GM18909 (cell line): Measurements from ENCODE around the gene RMND5B.

Experiments
- ATAC-seq: cut with Tn5 transposase; IDR thresholded peaks from one replicate; pipeline ENCODE4 v1.9.1; 2021; ENCODE audit warnings: mild to moderate bottlenecking; ENCODE audit not compliant: unreplicated experiment, poor library complexity

RMND5B gene

DNA sequence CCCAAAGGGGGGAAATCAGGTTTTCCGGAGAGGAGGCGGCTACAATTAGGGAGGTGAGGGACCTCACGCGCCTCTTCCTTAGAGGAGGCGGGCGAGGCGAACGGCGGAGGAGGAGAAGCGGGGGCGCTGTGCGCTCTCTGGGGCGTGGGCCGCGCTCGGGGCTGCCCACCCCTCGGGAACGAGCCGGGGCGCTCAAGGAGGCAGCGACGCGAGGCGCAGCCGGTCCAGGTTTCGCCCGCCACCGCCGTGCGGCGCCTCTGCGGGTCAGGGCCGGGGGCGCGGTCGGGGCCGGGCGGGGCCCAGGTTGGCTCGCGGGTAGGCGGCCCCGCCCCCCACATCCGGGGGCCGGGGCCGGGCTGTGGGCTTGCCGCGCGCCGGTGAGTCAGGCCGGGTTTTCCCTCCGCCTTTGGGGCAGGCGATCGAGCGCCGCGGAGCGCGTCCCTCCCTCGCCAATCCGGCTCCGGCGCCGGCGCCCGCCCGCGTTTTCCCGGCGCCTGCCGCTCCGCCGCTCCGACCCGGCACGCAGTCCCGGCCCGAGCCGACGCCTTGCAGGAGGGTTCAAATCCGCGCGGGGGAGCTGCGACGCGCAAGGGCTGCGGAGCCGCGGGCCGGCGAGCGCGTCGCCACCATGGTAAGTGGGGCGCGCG lies 17.6 kb upstream of the RMND5B start, which contains the start of gene N4BP3:
Gene N4BP3, plus strand, starts transcription at position 392 of the 647 bp plus-strand sequence. CDS start 6,052 bp downstream, outside the sequence.
- ATAC-seq: peak; percentile 60

DNA sequence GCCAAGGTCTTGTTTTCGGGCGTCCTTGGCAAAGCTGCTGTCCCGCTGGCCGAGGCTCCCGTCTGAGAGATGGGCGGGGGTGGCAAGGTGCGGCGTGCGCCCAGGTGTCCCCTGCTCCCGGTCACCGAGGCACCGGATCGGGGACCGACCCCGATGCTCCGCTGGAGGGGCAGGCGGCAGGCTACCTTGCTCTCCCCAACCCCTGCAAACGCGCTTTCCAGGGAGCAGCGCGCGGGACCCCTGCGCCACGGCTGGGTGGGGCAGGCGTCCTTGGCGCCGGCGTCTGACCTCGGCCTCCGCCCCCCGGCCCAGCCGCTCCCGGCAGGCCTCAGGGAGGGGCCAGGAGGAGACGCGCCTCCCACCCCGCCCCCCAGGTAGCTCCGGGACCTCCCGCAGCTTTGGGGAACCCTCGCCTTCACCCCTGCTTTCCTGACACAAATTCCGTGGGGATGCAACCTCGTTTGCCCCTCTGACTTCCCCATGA lies 16.9 kb upstream of the RMND5B start:
- ATAC-seq: no peak

DNA sequence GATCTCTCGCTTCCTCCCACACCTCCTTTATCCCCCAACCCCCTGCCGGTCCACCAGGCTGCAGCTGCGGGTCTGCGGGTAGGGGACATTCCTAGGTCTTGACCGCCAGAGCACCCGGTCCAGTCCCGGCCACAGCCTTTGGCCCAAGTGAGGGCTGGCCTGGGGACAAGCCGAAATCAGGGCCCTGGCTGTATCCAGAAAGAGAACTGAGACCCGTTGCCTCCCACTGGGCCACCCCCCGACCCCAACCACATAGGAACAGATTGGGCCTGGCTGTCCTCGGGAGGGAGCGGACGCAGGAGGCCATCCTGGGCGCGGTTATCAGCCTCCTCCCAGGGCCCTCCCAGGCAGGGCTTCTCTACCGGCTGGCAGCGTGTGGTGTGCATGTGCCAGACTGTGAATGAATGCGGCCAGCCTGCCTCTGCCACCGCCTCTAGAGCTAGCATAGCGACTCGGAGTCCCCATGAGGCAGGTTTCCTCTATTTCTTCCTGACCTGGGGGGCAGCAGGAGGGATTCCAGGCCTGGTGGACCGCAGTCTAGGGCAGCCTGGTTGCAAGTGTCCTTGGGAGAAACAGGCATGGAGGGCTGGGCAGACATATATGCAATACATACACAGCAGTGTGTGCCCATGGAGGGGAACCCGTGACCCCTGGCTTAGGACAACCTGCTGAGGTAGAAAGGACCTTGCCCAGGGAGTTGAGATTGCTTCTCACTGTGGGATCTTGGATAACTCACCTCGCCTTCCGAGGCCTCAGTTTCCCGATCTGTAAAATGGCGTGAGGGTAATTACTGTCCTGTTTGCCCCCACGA lies 16.3 kb upstream of the RMND5B start:
- no peak for ATAC-seq

DNA sequence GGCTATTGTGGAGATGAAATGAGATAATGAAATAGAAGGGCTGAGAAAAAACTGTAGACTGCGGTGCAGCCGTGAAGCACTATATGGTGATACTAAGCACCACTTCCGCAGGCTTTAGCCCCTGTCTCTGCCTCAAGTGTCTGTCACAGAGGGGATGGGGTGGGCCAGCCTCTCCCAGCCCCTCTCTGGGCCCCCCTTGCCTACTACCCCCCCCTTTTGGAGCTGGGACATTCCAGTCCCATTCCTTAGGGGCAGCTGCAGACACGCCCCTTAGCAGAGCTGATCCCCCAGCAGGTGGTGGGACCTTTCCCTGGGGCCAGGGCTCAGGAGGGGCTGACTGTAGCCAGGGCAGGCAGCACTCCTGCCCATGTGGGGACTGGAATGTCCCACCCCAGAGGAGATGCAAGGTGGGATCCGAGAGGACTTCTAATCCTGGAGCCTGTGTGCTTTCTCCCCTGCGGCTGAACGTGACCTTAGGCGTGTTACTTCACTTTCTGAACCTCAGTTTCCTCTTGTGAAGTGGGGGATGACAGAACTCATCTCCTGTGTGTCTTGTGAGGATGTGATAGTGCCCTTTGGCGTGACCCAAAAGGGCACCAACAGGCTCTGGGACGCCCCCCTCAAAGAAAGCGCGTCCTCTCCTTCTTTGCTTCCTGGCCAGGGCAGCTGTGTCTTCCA lies 15.5 kb upstream of the RMND5B start:
- no peak for ATAC-seq

DNA sequence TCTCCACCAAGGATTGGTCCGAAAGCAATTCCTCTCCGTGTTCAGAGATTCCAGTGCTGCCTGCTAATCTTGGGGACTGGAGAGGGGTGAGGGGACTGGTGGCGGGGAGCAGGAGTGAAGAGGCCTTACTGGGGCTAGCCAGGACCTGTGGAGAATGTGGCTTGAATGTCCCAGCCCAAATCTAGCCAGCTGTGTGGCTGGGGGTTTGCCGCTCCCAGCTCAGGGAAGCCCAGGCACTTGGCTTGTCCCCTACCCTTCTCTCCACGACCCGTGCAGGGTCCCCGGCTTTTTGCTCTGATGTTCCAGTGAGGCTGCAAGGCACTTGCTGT lies 15.0 kb upstream of the RMND5B start:
- ATAC-seq: no peak

DNA sequence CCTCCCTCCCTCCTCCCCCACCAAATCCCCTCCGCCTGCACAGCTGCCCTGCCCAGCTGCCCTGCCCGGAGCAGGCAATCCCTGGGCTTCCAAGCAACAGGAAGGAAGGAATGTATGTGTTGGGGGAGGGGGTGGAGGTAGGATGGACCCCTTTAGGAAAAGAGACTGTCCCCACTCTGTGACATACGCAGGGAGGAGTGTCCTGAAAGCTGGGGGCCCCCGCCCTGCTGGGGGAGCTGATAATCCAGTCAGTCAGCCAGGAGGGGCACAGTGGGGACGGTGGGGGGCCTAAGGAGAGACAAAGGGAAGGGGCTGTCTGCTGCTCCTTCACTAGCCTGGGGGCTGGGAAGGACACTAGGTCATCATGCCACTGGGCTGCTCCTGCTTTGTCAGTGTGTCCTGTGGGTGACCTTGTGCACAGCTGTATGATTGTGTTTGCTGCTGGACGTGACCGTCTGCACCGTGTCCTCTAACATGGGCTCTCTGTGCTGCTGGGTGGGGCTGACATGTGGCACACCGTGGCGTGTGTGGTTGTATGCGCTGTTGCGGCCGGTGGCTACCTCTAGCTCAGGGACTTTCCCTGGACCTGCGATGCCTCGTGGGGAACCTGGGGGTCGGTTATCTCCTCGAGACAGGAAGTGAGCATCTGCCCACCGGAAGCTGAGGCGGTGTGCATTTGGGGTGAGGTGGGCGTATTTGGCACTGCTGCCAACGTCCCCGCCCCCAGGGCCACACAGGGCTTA lies 14.5 kb upstream of the RMND5B start:
- ATAC-seq: peak; percentile 40

DNA sequence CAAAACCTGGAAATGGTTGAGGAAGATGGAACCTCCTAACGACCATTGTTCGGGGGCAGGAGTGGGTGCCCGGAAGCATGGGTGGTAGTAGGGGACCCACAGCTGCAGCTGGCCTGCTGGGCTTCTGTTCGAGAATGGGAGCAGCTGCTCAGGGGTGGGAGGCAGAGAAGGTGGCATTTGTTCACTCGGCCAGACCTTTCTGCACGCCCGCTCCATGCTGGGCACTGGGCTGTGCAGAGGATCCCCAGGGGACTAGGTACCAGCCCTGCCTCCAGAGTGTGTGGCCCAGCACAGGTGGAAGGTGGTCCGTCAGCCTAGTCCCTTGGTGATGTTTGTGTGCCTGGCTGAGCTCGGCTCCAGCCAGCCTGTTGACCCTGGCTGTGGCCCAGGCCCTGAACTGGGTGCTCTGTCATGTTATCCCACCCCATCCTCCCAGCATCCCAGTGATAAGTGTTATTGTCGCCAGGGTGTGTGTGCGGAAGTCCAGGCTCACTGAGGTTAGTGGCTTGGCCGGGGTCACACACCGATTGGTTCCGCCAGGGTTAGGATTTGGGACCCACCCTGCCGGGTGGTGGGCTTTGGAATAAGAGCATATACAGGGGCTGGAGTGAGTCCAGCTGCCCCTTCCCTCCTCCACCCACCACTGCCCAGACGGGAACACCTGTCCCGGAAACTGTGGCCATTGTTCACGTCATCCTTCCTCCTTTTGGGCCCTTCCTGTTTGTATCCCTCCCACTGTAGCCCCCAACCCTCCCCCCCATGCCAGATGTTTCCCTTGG lies 12.7 kb upstream of the RMND5B start:
- no peak for ATAC-seq

DNA sequence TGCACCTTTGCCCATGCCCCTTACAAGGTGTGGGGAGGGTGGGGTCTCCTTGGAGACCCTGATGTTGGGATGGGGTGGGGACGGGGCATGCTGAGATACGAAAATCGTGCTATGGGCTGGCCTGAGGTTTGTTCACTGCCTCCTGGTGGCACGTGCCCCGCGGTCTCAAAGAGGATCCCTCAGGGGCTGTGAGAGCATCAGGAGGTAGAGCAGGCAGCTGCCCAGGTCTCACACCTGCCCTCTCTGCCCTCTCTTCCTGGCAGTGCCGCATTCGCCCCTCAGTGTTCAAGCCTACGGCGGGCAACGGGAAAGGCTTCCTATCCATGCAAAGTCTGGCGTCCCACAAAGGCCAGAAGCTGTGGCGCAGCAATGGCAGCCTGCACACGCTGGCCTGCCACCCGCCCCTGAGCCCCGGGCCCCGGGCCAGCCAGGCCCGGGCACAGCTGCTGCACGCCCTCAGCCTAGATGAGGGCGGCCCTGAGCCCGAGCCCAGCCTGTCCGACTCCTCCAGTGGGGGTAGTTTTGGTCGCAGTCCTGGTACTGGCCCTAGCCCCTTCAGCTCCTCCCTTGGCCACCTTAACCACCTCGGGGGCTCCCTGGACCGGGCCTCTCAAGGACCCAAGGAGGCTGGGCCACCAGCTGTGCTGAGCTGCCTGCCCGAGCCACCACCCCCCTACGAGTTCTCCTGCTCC lies 10.8 kb upstream of the RMND5B start:
- no peak for ATAC-seq

DNA sequence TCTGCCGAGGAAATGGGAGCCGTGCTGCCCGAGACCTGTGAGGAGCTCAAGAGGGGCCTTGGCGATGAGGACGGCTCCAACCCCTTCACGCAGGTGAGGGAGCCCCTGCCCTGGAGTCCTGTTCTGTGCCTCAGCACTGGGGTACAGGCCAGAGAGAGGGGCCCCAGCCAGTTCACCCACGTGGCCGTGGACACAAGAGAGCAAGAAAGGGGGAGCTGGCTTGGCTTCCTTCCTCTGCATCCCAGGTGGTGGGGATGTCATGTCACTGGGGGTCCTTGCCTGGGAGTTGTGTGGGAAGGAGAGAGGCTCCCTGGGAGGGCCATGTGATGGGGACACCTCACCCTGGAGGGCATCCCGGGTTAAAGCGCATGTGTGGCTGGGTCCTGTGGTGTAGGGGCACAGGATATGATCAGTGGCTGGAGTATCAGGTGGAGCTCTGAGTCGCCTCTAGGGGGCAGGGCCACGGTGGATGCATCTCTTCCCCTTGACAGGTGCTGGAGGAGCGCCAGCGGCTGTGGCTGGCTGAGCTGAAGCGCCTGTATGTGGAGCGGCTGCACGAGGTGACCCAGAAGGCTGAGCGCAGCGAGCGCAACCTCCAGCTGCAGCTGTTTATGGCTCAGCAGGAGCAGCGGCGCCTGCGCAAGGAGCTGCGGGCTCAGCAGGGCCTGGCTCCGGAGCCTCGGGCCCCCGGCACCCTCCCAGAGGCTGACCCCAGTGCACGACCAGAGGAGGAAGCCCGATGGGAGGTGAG lies 10.0 kb upstream of the RMND5B start:
- peak; percentile 78 for ATAC-seq

DNA sequence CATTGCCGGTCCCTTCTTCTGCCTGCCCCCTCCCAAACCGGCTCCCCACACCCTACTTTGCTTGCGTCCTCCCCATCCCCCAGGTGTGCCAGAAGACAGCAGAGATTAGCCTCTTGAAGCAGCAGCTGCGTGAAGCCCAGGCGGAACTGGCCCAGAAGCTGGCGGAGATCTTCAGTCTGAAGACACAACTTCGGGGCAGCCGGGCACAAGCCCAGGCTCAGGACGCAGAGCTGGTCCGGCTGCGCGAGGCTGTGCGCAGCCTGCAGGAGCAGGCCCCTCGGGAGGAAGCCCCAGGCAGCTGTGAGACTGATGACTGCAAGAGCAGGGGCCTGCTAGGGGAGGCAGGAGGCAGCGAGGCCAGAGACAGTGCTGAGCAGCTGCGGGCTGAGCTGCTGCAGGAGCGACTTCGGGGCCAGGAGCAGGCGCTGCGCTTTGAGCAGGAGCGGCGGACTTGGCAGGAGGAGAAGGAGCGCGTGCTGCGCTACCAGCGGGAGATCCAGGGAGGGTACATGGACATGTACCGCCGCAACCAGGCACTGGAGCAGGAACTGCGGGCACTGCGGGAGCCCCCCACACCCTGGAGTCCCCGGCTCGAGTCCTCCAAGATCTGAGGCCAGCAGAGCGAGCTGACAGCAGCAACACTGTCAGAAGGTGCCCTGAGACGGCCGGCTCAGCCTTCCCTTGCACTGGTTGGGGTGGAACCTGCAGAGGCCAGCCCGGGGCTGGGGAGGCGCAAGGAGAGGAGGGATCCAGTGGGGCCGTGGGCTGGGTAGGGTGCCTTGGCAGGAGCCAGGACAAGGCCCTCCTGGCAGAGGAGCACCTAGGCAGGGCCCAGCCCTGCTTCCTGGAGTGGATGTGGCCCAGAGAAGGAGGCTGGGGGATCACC lies 9.2 kb upstream of the RMND5B start:
- ATAC-seq: no peak

DNA sequence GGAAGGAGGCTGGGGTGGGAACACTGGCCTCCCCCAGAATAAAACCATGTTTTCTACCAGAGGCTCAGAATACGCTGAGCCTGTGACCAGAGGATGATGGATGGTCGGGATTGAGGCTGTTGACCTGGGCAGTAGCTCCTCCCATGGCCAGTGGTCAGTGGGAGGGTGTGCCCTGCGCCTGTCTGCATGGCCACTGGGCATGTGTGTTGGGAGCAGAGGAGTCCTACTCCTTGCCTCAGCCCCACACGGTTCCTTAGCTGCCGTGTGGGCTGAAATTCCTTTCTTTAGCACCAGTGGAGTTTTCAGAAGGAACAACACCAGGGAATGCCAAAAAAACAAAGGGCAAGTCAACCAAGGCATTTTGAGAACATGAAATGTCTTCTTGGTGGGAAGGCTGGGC lies 8.5 kb upstream of the RMND5B start:
- no peak for ATAC-seq

DNA sequence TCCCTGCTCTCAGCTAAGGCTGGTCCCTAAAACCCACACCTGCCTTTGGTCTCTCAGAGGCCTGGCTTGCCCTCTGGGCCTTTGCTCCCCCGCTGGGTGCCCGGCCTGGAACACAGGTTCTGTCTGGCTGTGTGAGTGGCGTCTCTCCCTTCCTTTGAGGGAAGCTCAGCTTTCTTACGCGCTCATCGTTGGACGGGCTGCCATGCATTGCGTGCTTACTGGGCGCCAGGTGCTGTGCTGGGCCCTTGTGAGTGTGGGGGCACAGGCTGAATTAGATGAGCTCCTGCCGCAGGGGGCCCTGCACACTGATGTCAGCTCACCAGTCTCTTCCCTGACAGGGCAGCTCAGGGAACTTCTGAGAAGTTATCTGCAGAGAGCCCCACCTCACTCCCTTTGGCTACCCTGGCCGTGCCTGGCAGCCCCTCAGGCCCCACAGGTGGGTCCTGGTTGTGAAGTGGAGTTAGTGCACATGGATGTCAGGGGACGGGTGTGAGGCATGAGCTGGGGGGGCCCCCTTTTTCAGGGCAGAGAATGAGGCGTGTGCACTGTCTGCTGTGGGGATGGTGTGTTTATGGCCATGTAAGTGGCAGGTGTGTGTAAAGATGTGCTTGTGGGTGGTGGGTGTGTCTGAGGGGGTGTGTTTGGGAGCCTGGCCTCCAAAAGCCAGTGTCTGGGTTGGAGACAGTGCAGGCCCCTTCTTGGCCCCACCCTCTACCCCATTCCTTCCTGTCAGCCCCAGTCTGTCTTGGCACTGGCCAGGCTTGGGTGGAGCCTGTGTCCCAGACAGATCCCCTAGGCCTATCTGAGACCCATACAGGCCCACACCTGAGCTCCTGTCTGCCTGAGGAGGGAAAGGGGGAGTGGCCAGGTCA lies 7.5 kb upstream of the RMND5B start:
- ATAC-seq: no peak

DNA sequence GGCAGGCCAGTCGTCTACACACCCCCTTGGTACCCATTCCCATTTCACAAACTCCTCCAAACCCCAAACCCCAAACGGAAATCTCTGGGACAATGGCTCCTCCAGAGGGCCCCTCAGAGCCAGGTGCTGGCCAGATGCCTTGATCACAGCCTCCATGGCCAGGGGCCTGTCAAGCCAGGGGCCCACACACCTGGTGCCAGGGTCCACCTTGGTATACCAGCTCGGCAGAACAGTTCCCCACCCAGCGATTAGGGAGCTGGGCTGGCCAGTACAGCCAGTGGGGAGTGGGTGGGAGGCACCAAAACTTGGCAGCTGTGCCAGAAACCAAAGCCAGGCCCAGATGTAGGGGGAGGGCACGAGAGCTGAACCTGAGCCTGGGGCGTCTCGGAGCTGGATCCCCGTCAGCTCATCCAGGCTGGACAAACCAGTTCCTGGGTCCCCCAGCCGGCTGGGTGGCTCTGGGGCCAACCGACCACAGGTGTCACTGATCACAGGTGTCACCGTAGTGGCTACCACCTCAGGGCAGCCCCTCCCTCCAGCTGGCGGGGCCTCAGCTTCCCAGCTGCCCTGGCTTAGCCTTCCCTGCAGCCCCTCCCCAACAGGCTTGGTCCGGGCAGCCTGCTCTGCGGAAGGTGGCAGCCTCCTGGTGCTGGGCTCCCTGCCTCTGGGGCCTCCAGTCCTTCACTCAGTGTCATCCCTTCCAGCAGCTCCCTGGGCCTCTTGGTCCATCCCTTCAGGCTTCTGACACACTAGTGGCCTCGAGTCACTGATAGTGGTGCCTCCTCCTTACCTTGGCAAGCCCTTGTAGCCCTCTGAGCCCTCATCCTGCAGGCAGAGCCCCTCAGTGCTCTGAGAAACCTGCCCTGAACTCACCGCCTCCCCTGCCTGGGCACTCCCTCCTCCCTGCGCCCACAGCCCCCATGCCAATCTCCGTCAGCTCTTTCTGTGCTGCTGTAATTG lies 6.6 kb upstream of the RMND5B start:
- no peak for ATAC-seq

DNA sequence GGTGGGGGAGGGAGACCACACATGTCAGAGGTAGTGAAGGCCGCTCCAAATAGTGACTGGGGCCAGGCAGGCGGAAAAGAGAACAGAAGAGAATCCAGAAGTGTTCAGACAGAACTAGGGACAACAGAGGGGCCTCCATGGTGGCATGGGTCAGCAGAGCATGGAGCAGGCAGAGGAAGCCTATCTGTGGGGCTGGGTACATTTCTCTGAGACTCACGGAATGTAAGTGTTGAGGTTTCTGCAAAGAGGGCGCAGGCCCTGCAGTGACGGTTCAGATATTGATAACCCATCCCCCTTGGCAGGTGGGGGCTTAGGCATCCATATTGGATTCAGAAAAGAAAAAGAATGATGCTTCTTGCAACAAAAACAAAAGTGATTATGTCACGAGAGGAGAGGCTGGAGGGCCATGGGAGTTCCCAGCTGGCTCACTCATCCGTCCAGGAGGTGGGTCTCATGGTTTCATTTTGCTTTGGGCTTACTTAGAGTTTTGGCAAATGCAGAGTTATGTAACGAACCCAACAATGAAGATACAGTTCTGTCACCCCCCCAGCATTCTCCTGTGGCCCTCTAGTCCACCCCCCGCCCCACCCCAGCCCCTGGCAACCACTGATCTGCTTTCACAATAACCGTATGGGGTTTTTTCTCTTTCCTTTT lies 5.4 kb upstream of the RMND5B start:
- ATAC-seq: no peak

DNA sequence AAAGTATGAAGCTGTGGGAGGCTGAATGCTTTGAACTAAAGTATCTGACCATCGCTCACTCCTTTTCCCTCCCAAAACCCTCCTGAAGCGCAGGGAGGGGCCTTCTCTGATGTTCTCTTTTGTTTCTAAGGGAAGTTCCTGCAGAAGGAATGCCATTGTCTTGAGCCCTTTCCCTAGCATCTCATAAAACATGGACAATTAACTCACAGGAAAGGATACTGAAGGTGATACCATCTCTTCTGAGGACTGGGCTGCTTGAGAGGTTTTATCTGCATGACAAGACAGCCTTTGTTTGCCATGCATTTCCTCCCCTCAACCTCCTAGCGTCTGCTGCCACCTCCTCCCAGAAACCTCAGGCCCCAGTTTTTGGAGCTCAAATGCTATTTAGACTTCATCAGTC lies 4.3 kb upstream of the RMND5B start:
- ATAC-seq: no peak
